ENCODE measurements around the gene SLC6A9. TPM values are rescaled to one million over a fixed set of nuclear protein-coding genes. Genes with fewer than 3 reads are reported as not detected.

SLC6A9 gene
- total and polyA plus RNA-seq, 8 donors, result 1.9 to 23.4 (median 4.4) TPM

- no peaks in the 10 kb centered on the region for H3K27me3 ChIP-seq
- no peaks in the 10 kb centered on the region for H3K9me3 ChIP-seq
- intact Hi-C loops (cut with DNase I), result no loop called here
- no peak overlapping the region for H3K4me3 ChIP-seq
- H3K36me3 ChIP-seq, result no peaks in the 10 kb centered on the region
- TF ChIP-seq, protein P1, sequence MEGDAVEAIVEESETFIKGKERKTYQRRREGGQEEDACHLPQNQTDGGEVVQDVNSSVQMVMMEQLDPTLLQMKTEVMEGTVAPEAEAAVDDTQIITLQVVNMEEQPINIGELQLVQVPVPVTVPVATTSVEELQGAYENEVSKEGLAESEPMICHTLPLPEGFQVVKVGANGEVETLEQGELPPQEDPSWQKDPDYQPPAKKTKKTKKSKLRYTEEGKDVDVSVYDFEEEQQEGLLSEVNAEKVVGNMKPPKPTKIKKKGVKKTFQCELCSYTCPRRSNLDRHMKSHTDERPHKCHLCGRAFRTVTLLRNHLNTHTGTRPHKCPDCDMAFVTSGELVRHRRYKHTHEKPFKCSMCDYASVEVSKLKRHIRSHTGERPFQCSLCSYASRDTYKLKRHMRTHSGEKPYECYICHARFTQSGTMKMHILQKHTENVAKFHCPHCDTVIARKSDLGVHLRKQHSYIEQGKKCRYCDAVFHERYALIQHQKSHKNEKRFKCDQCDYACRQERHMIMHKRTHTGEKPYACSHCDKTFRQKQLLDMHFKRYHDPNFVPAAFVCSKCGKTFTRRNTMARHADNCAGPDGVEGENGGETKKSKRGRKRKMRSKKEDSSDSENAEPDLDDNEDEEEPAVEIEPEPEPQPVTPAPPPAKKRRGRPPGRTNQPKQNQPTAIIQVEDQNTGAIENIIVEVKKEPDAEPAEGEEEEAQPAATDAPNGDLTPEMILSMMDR (IDR thresholded peaks at IDR 0.05), result no peak
- ATAC-seq (no peak), DNase-seq (no peak), FAIRE-seq (no peak)
- H3K4me1 ChIP-seq, result no peaks in the 10 kb centered on the region
- WGBS, 2 donors, result 93% methylated on average over 12 of the region's 12 CpGs
- H3K27ac ChIP-seq, result no peak overlapping the region
These were observed 23.0 kb downstream of the SLC6A9 start for GRCh38 chr1:44008259-44008658.

GRCh38 chr1:44002606-44003157, 28.6 kb downstream of the SLC6A9 start:
- TF ChIP-seq, protein P1 (IDR thresholded peaks at IDR 0.05), result no peak
- no peaks in the 10 kb centered on the region for H3K27me3 ChIP-seq
- H3K4me1 ChIP-seq, result no peaks in the 10 kb centered on the region
- DNase-seq (no peak), FAIRE-seq (no peak), ATAC-seq (no peak)
- no peak overlapping the region for H3K27ac ChIP-seq
- H3K9me3 ChIP-seq, result no peaks in the 10 kb centered on the region
- H3K4me3 ChIP-seq, result no peak overlapping the region
- WGBS, 2 donors, result 85 to 86% methylated on average over 13 to 14 of the region's 14 CpGs
- H3K36me3 ChIP-seq, result no peaks in the 10 kb centered on the region
- intact Hi-C loops (cut with DNase I), result loop anchor here in 1 of 3 donors (5.0 kb wide), 1 partner anchor 35 kb away; no protein-coding TSS in a partner anchor

GRCh38 chr1:44002165-44002564, 29.1 kb downstream of the SLC6A9 start:
- no peaks in the 10 kb centered on the region for H3K36me3 ChIP-seq
- no peak overlapping the region for H3K4me3 ChIP-seq
- H3K27ac ChIP-seq, result no peak overlapping the region
- ATAC-seq, result no peak
- 80 to 82% methylated on average over 8 of the region's 8 CpGs for WGBS, 2 donors
- DNase-seq, result no peak
- TF ChIP-seq, protein P1 (IDR thresholded peaks at IDR 0.05), result no peak
- H3K4me1 ChIP-seq, result no peaks in the 10 kb centered on the region
- H3K27me3 ChIP-seq, result no peaks in the 10 kb centered on the region
- no peaks in the 10 kb centered on the region for H3K9me3 ChIP-seq
- no peak for FAIRE-seq
- intact Hi-C loops (cut with DNase I), result loop anchor here in 1 of 3 donors (5.0 kb wide), 1 partner anchor 35 kb away; no protein-coding TSS in a partner anchor

GRCh38 chr1:44000122-44000665, 31.1 kb downstream of the SLC6A9 start:
- DNase-seq (no peak), ATAC-seq (no peak), FAIRE-seq (no peak)
- Histone ChIP-seq H3K27ac (no peak overlapping the region), H3K4me1 (no peaks in the 10 kb centered on the region), H3K36me3 (no peaks in the 10 kb centered on the region), H3K27me3 (no peaks in the 10 kb centered on the region), H3K9me3 (no peaks in the 10 kb centered on the region), H3K4me3 (no peak overlapping the region)
- TF ChIP-seq, protein P1 (IDR thresholded peaks at IDR 0.05), result no peak
- 69 to 80% methylated on average over 8 of the region's 8 CpGs for WGBS, 2 donors
- intact Hi-C loops (cut with DNase I), result loop anchor here in 1 of 3 donors (5.0 kb wide), 1 partner anchor 37 kb away; no protein-coding TSS in a partner anchor

GRCh38 chr1:43999455-43999854, 31.8 kb downstream of the SLC6A9 start:
- no peak overlapping the region for H3K4me3 ChIP-seq
- DNase-seq (no peak), FAIRE-seq (no peak), ATAC-seq (no peak)
- WGBS, 2 donors, result 88 to 92% methylated on average over 8 of the region's 8 CpGs
- intact Hi-C loops (cut with DNase I), result no loop called here
- no peaks in the 10 kb centered on the region for H3K36me3 ChIP-seq
- no peaks in the 10 kb centered on the region for H3K27me3 ChIP-seq
- TF ChIP-seq, protein P1 (IDR thresholded peaks at IDR 0.05), result no peak
- no peak overlapping the region for H3K27ac ChIP-seq
- no peaks in the 10 kb centered on the region for H3K9me3 ChIP-seq
- H3K4me1 ChIP-seq, result no peaks in the 10 kb centered on the region
